Erythroblast (primary cell): ENCODE measurements around the gene MYH6.

Experiments used
- GATA1 ChIP-seq: IDR thresholded peaks from 2 replicates; pipeline ENCODE4 v1.6.1; 2011; ENCODE audit warnings: low read depth, mild to moderate bottlenecking, control low read depth, low read length, moderate library complexity
- POLR2A ChIP-seq: IDR thresholded peaks from 2 replicates; pipeline ENCODE4 v1.6.1; 2011; ENCODE audit warnings: mild to moderate bottlenecking, low read length

- TF ChIP-seq POLR2A (no peak), GATA1 (no peak)
These were observed 31.4 kb downstream of the MYH6 start, which contains the start of gene CMTM5 for GRCh38 chr14:23376482-23377197.
